GM18505 (cell line): ENCODE data around the gene CCR5AS.

ENCODE experiments used
- ATAC-seq: cut with Tn5 transposase; IDR thresholded peaks from one replicate; pipeline ENCODE4 v1.9.1; 2021; ENCODE audit not compliant: unreplicated experiment
- POLR2A ChIP-seq: IDR thresholded peaks from 4 replicates; pipeline ENCODE4 v1.6.1; 2011; ENCODE audit warnings: borderline replicate concordance; ENCODE audit not compliant: insufficient read depth, insufficient read length; ENCODE audit errors: extremely low read depth

The CCR5AS gene

DNA sequence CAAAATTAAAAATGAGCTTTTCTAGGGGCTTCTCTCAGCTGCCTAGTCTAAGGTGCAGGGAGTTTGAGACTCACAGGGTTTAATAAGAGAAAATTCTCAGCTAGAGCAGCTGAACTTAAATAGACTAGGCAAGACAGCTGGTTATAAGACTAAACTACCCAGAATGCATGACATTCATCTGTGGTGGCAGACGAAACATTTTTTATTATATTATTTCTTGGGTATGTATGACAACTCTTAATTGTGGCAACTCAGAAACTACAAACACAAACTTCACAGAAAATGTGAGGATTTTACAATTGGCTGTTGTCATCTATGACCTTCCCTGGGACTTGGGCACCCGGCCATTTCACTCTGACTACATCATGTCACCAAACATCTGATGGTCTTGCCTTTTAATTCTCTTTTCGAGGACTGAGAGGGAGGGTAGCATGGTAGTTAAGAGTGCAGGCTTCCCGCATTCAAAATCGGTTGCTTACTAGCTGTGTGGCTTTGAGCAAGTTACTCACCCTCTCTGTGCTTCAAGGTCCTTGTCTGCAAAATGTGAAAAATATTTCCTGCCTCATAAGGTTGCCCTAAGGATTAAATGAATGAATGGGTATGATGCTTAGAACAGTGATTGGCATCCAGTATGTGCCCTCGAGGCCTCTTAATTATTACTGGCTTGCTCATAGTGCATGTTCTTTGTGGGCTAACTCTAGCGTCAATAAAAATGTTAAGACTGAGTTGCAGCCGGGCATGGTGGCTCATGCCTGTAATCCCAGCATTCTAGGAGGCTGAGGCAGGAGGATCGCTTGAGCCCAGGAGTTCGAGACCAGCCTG, 35.1 kb downstream of the CCR5AS start:
- TF ChIP-seq POLR2A, result no peak
- ATAC-seq, result no peak

- no peak for TF ChIP-seq POLR2A
- no peak for ATAC-seq
Measured at GRCh38 chr3:46370839-46371518, 35.9 kb downstream of the CCR5AS start, which contains the start of gene CCR5. Gene CCR5, plus strand, starts transcription at chr3:46370946. Its CDS starts 1,957 bp downstream, at chr3:46372903.

DNA sequence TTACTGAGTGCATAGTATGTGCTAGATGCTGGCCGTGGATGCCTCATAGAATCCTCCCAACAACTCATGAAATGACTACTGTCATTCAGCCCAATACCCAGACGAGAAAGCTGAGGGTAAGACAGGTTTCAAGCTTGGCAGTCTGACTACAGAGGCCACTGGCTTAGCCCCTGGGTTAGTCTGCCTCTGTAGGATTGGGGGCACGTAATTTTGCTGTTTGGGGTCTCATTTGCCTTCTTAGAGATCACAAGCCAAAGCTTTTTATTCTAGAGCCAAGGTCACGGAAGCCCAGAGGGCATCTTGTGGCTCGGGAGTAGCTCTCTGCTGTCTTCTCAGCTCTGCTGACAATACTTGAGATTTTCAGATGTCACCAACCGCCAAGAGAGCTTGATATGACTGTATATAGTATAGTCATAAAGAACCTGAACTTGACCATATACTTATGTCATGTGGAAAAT, 37.2 kb downstream of the CCR5AS start:
- ATAC-seq, result peak; percentile 54
- no peak for TF ChIP-seq POLR2A

DNA sequence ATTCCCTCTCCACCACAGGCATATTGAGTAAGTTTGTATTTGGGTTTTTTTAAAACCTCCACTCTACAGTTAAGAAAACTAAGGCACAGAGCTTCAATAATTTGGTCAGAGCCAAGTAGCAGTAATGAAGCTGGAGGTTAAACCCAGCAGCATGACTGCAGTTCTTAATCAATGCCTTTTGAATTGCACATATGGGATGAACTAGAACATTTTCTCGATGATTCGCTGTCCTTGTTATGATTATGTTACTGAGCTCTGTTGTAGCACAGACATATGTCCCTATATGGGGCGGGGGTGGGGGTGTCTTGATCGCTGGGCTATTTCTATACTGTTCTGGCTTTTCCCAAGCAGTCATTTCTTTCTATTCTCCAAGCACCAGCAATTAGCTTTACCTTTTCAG, 37.7 kb downstream of the CCR5AS start:
- no peak for TF ChIP-seq POLR2A
- no peak for ATAC-seq

- no peak for ATAC-seq
- TF ChIP-seq POLR2A, result no peak
Measured at GRCh38 chr3:46368569-46368968, 38.3 kb downstream of the CCR5AS start.

- ATAC-seq, result no peak
- no peak for TF ChIP-seq POLR2A
Measured at GRCh38 chr3:46367811-46368210, 39.1 kb downstream of the CCR5AS start.

DNA sequence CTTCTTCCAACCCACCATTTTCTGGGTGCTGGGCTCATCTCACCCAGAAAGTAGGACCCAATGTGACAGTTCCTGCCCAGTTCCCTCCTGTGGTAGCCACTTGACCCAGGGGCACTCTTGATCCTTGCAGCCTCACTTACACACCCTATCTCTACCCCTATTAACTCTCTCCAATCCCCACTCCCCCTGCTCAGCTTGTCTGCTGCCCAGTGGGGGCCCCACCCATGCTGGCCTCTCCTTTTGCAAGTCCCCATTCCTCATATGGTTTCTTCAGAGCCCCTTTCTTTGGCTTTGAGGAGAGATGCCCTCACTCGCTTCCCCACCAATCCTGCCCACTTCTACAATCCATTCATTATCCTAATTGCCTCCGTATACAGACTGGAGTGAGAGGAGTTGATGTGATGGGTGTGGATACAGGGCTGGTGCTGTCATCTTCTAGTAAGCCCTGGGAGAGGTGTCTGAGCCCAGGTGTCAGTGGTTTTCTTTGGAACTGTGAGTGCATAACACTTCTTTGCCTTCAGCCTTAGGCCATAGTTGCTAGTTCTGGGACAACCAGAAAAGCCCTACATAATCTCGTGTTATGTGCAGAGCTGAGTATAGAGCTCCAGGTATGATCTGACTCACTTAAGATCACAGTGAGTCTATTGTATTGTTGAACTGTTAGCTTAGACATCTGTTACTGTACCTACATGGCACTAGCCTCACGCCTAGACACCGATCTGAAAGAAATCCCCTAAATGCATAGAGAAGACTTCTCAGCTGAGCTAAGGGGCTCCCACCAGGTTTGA, 40.9 kb downstream of the CCR5AS start:
- TF ChIP-seq POLR2A, result no peak
- no peak for ATAC-seq

GRCh38 chr3:46365041-46365440, 41.8 kb downstream of the CCR5AS start:
- TF ChIP-seq POLR2A, result no peak
- ATAC-seq, result no peak

- ATAC-seq, result no peak
- TF ChIP-seq POLR2A, result no peak
Measured at GRCh38 chr3:46361408-46362283, 45.2 kb downstream of the CCR5AS start.

- no peak for ATAC-seq
- no peak for TF ChIP-seq POLR2A
Measured at GRCh38 chr3:46360907-46361306, 46.0 kb downstream of the CCR5AS start.

GRCh38 chr3:46359733-46360493, 47.0 kb downstream of the CCR5AS start:
- no peak for ATAC-seq
- TF ChIP-seq POLR2A, result no peak

DNA sequence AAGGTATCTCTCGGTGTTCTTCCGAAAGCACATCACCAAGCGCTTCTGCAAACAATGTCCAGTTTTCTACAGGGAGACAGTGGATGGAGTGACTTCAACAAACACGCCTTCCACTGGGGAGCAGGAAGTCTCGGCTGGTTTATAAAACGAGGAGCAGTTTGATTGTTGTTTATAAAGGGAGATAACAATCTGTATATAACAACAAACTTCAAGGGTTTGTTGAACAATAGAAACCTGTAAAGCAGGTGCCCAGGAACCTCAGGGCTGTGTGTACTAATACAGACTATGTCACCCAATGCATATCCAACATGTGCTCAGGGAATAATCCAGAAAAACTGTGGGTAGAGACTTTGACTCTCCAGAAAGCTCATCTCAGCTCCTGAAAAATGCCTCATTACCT, 48.4 kb downstream of the CCR5AS start:
- TF ChIP-seq POLR2A, result no peak
- ATAC-seq, result no peak
